ENCODE data around the gene TUBB.

- no peak for TF ChIP-seq CTCF (IDR thresholded peaks at IDR 0.05)
- TF ChIP-seq POLR2A (IDR thresholded peaks at IDR 0.05): no peak
Observed at GRCh38 chr6:30767944-30768301, 47.8 kb downstream of the TUBB start.
